Fibroblast of villous mesenchyme (primary cell): ENCODE measurements around the gene HSD3B2. TPM values are rescaled to one million over a fixed set of nuclear protein-coding genes. Genes with fewer than 3 reads are reported as not detected.
"Not testable (repeated sequence)": the region's sequence is repeated elsewhere in the genome, so short reads cannot be mapped to it uniquely, and the experiment has no call there.

Experiments used
- DNase-seq: peaks from one replicate; pipeline ENCODE4 v3.0.0-alpha.2; 2010; ENCODE audit warnings: low read depth
- H3K4me3 ChIP-seq: 2 replicates; pipeline ENCODE4 v1.5.1; 2011; ENCODE audit warnings: low read depth, mild to moderate bottlenecking, low read length
- total RNA-seq: library from RNA; depleted of rRNA; stranded (reverse); fragments of >200 nt; gene quantifications from 2 replicates; pipeline ENCODE4 v1.2.3, GENCODE V29; 2012
- TF ChIP-seq, protein P1 (sequence below): IDR thresholded peaks from 2 replicates; pipeline ENCODE4 v1.5.1; 2012; ENCODE audit warnings: low read depth, mild to moderate bottlenecking, low read length; ENCODE audit not compliant: insufficient read depth

The HSD3B2 gene
- total RNA-seq, 1 donor: not detected

DNA sequence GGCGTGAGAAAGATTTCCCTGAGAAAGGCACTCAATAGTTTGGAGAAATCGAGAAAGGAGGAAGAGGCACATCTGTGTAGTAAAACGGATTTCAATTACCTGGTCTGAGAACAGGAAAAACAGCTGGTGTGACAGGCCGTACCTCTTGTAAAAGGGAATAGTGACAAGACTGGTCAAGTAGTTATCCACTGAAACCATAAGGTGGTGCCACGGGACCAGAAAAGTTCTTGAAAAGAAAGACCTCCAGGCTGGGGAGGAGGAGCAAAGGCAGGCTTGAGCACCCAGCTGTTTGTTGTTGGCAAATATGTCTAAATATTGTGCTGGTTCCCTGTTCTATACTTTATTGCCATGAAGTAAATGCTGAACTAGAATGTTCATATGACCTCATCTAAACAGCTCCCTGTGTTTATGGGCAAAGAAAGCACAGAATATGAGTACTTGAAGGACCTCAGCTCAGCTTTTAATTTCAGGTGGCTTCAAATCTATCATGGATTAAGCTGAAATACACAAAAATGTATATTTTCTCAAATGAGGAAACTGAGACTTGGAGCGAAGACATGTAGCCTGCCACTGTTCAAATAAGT lies 42.4 kb upstream of the HSD3B2 start:
- TF ChIP-seq, protein P1, sequence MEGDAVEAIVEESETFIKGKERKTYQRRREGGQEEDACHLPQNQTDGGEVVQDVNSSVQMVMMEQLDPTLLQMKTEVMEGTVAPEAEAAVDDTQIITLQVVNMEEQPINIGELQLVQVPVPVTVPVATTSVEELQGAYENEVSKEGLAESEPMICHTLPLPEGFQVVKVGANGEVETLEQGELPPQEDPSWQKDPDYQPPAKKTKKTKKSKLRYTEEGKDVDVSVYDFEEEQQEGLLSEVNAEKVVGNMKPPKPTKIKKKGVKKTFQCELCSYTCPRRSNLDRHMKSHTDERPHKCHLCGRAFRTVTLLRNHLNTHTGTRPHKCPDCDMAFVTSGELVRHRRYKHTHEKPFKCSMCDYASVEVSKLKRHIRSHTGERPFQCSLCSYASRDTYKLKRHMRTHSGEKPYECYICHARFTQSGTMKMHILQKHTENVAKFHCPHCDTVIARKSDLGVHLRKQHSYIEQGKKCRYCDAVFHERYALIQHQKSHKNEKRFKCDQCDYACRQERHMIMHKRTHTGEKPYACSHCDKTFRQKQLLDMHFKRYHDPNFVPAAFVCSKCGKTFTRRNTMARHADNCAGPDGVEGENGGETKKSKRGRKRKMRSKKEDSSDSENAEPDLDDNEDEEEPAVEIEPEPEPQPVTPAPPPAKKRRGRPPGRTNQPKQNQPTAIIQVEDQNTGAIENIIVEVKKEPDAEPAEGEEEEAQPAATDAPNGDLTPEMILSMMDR: peak; percentile 25
- DNase-seq: peak; percentile 42
- no peak overlapping the region for H3K4me3 ChIP-seq

DNA sequence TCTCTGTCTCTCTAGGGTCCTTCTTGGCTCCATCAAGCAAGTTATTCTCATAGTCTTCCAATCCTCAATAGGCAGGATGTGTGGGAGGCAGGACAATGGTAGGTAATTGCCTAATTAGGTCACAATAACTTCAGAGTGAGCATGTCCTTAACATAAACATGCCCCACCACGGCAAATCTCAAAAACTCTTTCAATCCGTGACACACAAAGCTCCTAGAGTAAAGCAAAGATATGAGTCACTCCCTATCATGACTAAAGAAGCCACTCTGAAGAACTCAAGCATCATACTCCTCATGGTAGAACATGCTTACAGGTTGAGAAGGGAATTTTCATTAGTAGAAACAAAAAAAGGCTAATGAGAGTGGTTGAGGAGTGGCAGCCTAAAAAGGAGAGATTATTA lies 41.5 kb upstream of the HSD3B2 start:
- TF ChIP-seq, protein P1: no peak
- DNase-seq: no peak
- H3K4me3 ChIP-seq: no peak overlapping the region

DNA sequence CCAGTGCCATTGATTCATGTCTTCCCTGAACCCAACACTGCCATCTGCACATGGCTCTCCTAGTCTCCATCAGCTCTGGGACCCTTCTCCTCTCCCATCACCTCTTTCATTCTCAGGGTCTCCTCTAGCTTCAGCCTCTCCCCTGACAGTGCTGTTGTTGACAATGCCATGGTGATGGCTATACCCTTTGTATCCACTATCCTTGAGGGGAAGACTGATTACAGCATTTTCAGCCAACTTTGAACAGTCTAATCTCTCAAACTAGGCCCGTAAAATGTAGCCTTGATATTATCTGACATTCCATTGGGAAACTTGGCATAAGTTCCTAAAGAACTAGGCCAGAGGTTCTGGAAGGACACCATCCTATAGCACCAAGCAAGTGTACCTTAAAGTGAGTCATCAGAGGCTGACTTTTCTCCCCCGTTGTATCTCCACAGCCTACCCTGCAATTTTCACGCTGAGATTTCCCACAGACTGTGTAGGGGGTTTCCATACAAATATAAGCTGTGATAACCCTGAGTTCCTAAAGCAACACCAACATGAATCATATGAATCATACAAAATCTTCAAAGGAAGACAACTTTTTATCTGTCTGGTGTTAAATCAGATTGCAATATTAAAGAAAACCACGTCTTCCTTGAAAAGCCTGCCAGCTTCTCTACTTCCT lies 40.6 kb upstream of the HSD3B2 start:
- no peak overlapping the region for H3K4me3 ChIP-seq
- TF ChIP-seq, protein P1: no peak
- no peak for DNase-seq

DNA sequence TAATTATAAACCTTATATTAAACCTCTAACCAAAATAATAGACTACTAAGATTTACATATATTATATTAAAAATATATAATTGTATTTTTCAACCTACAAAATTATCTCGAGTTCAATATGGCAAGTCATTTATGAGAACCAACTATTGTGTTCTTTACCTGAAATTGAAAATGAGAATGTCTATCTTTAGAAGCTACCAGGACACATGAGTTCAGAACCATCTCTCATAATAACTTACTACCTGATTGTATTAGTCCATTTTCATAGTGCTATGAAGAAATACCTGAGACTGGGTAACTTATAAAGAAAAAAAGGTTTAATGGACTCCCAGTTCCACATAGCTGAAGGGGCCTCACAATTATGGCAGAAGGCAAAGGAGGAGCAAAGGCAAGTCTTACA lies 39.6 kb upstream of the HSD3B2 start:
- no peak for DNase-seq
- TF ChIP-seq, protein P1: no peak
- no peak overlapping the region for H3K4me3 ChIP-seq

DNA sequence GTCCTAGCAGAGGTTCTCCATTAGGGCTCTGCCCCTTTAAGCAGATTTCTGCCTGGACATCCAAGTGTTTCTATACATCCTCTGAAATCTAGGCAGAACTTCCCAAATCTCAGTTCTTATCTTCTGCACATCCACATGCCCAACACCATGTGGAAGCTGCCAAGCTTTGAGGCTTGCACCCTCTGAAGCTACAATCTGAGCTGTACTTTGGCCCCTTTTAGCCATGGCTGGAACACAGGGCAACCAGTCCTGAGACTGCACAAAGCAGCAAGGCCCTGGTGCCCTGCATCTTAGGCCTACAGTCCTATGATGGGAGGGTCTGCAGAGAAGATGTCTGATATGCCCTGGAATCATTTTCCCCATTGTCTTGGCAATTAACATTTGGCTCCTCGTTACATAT lies 38.4 kb upstream of the HSD3B2 start:
- no peak overlapping the region for H3K4me3 ChIP-seq
- TF ChIP-seq, protein P1: no peak
- DNase-seq: no peak

DNA sequence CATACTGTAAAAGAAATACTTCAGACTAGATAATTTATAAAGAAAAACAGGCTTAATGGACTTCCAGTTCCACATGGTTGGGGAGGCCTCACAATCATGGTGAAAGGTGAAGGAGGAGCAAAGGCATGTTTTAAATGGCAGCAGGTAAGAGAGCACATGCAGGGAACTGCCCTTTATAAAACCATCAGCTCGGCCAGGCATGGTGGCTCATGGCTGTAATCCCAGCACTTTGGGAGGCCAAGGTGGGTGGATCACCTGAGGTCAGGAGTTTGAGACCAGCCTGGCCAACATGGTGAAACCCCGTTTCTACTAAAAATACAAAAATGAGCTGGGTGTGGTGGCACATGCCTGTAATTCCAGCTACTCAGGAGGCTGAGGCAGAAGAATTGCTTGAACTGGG lies 37.4 kb upstream of the HSD3B2 start:
- not testable (repeated sequence) for DNase-seq, H3K4me3 ChIP-seq

DNA sequence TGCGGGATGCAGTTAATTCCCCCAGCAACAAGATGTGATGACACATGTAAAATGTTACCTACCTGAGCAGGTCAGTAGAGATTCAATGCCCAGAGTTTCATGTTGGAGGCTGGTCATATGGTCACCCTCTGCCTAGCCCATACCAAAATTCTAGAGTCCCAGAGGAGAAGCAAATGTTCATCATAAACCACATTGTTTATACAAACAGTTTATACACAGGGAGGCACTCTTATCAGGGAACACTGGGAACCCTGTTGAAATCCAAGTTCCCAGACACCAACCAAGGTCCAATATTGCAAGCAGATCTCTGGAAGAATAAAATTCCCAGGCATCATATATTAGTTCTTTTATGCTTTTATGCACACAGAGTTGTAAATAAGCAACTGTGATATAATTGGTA lies 35.8 kb upstream of the HSD3B2 start:
- H3K4me3 ChIP-seq: no peak overlapping the region
- TF ChIP-seq, protein P1: no peak
- DNase-seq: no peak
